H1 (cell line): ENCODE data around the gene CSAD. TPM values are rescaled to one million over a fixed set of nuclear protein-coding genes. Genes with fewer than 3 reads are reported as not detected.

Source experiments
- BCL11A ChIP-seq, 2 experiments: IDR thresholded peaks; one replicate each; pipeline ENCODE4 v1.6.1; 2011; ENCODE audit warnings: low read depth in 2 of 2, low read length in 2 of 2, mild to moderate bottlenecking in 2 of 2
- CREB1 ChIP-seq: IDR thresholded peaks from 2 replicates; pipeline ENCODE4 v1.6.1; 2012; ENCODE audit warnings: inconsistent platforms
- EZH2 ChIP-seq: fragments of 200-600 bp; sonication (generic); IDR thresholded peaks from 2 replicates; pipeline ENCODE4 v1.7.1; 2012; ENCODE audit warnings: low read depth, mild to moderate bottlenecking, moderate library complexity, low read length, inconsistent platforms; ENCODE audit not compliant: severe bottlenecking
- MAFK ChIP-seq: IDR thresholded peaks from 2 replicates; pipeline ENCODE4 v1.6.1; 2012; ENCODE audit warnings: low read depth, mild to moderate bottlenecking, improper control_type of control experiment, low read length
- RAD21 ChIP-seq, 2 experiments: IDR thresholded peaks in 1 of 2; conservative IDR thresholded peaks in 1 of 2; 2 replicates each; pipeline ENCODE4 v1.6.1; 2011; ENCODE audit warnings: low read depth in 2 of 2, low read length in 2 of 2, improper control_type of control experiment in 1 of 2, inconsistent platforms in 1 of 2, mild to moderate bottlenecking in 1 of 2, moderate library complexity in 1 of 2
- RFX5 ChIP-seq: IDR thresholded peaks from 2 replicates; pipeline ENCODE4 v1.6.1; 2011; ENCODE audit warnings: low read depth, low read length, improper control_type of control experiment, borderline replicate concordance
- polyA plus RNA-seq, 7 experiments: library from polyadenylated mRNA; depleted of rRNA in 3 of 7; stranded (reverse) in 5 of 7; unstranded in 2 of 7; fragments of >200 nt in 5 of 7; fragments of 200-250 nt in 2 of 7; gene quantifications; 1 replicate in 5 of 7; 2 replicates in 1 of 7; 4 replicates in 1 of 7; pipeline versions ENCODE4 v1.2.1 to v1.2.3, GENCODE V29; 2011 to 2013; ENCODE audit warnings: missing spikeins in 2 of 7, mixed read lengths in 2 of 7
- total RNA-seq: library from RNA; stranded (reverse); fragmentation: NEBNext Ultra II Directional; extraction: Animal tissue kit (Norgen Biotek cat#: 25700); gene quantifications from 2 replicates; pipeline ENCODE4 v1.2.1, GENCODE V29; 2021

CSAD gene
- total and polyA plus RNA-seq, 2 of the 8 experiments (the other 6 are each of a cell fraction or from before 2014, with no cell fraction given): 8.8 to 11.3 TPM

DNA sequence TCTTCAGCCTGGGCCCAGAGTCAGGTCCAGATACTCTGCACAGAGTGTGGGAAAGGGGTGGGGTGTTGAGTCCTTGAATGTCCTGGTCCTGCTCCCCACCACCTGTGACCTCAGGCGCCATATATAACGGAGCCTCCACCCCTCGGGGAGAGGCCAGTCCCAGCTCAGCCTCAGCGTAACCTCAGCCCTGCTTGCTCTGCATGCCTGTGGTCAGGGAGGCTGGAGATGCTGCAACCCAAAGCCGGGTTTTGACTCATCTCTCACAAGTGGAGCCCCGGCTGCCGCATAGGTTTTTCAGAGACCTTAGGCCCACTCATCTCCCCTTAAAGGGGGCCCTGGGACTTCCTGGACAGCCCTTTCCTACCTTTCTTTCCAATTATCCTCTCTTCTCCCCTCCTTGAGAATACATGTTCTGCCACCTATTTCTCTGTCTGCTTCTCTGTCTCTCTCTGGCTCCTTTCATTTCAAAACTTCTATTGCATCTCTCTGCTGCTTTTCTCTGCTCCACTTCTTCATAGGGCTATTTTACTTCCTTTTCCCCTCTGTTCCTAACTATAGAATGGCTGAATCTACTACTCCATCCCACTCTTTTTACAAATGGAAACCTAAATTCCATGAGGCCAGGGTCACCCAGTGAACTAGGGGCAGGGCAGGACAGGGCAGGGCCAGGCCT is 25.2 kb upstream of the CSAD start (continued):
- TF ChIP-seq MAFK (no peak), RFX5 (no peak), CREB1 (no peak), EZH2 (no peak), BCL11A (IDR thresholded peaks at IDR 0.05; ENCODE audit: low read depth in 2 of 2, low read length in 2 of 2) (no peak), RAD21 (IDR thresholded peaks at IDR 0.05 in 1 of 2, conservative IDR thresholded peaks at IDR 0.05 in 1 of 2; ENCODE audit: low read depth in 2 of 2, low read length in 2 of 2) (no peak)
